Measurements from ENCODE around the gene LINC00305. TPM values are rescaled to one million over a fixed set of nuclear protein-coding genes. Genes with fewer than 3 reads are reported as not detected.

The LINC00305 gene
- total and polyA plus RNA-seq, 7 experiments from 2014 or later: not detected

- H3K4me3 Mint-ChIP-seq: no peak overlapping the region
- POLR2A ChIA-PET: no interaction called here
- no peaks in the 10 kb centered on the region for H3K36me3 ChIP-seq (ENCODE audit: control insufficient read depth in 2 of 3, insufficient read depth in 3 of 3, low read length in 3 of 3)
Observed at GRCh38 chr18:64083916-64084315, 65.0 kb downstream of the LINC00305 start.

GRCh38 chr18:64082513-64082912, 66.4 kb downstream of the LINC00305 start:
- Histone ChIP-seq H3K27me3 (ENCODE audit: control insufficient read depth in 2 of 2, insufficient read depth in 2 of 2, low read length in 2 of 2) (no peaks in the 10 kb centered on the region), H3K4me1 (ENCODE audit: control insufficient read depth in 2 of 2, insufficient read depth in 2 of 2, low read length in 2 of 2) (no peaks in the 10 kb centered on the region), H3K27ac (ENCODE audit: low read depth, low read length) (no peak overlapping the region), H3K36me3 (ENCODE audit: control insufficient read depth in 2 of 3, insufficient read depth in 3 of 3, low read length in 3 of 3) (no peaks in the 10 kb centered on the region), H3K9me3 (ENCODE audit: control insufficient read depth in 2 of 3, low read length in 3 of 3) (no peaks in the 10 kb centered on the region), H3K4me3 (ENCODE audit: low read length) (no peak overlapping the region)
- Mint-ChIP-seq H3K27me3 (peaks cover 0 to 15% (median 0%) of the 10 kb centered on the region in 5 donors), H3K4me1 (no peaks in the 10 kb centered on the region), H3K9me3 (peaks cover 0 to 4% (median 0%) of the 10 kb centered on the region in 11 donors), H3K36me3 (no peaks in the 10 kb centered on the region), H3K4me3 (no peak overlapping the region), H3K27ac (no peak overlapping the region)
- no peak for ATAC-seq
- DNase-seq: no peak
- intact Hi-C loops (cut with micrococcal nuclease): no loop called here
- ChIA-PET POLR2A (no interaction called here), CTCF (no interaction called here)

More at GRCh38 chr18:64083916-64084315, 65.0 kb downstream of the LINC00305 start:
- H3K9me3 ChIP-seq (ENCODE audit: control insufficient read depth in 2 of 3, low read length in 3 of 3): no peaks in the 10 kb centered on the region
- Mint-ChIP-seq H3K4me1 (no peaks in the 10 kb centered on the region), H3K9me3 (peaks cover 0 to 8% (median 0%) of the 10 kb centered on the region in 11 donors), H3K36me3 (no peaks in the 10 kb centered on the region), H3K27ac (no peak overlapping the region), H3K27me3 (peaks cover 0 to 22% (median 0%) of the 10 kb centered on the region in 5 donors)
- H3K4me1 ChIP-seq (ENCODE audit: control insufficient read depth in 2 of 2, insufficient read depth in 2 of 2, low read length in 2 of 2): no peaks in the 10 kb centered on the region
- H3K27ac ChIP-seq (ENCODE audit: low read depth, low read length): no peak overlapping the region
- ATAC-seq (no peak), DNase-seq (no peak)
- H3K4me3 ChIP-seq (ENCODE audit: low read length): no peak overlapping the region
- no peaks in the 10 kb centered on the region for H3K27me3 ChIP-seq (ENCODE audit: control insufficient read depth in 2 of 2, insufficient read depth in 2 of 2, low read length in 2 of 2)
- CTCF ChIA-PET: no interaction called here
- intact Hi-C loops (cut with micrococcal nuclease): no loop called here

GRCh38 chr18:64082054-64082453, 66.8 kb downstream of the LINC00305 start:
- Histone ChIP-seq H3K27me3 (ENCODE audit: control insufficient read depth in 2 of 2, insufficient read depth in 2 of 2, low read length in 2 of 2) (no peaks in the 10 kb centered on the region), H3K9me3 (ENCODE audit: control insufficient read depth in 2 of 3, low read length in 3 of 3) (no peaks in the 10 kb centered on the region), H3K4me3 (ENCODE audit: low read length) (no peak overlapping the region), H3K4me1 (ENCODE audit: control insufficient read depth in 2 of 2, insufficient read depth in 2 of 2, low read length in 2 of 2) (no peaks in the 10 kb centered on the region), H3K36me3 (ENCODE audit: control insufficient read depth in 2 of 3, insufficient read depth in 3 of 3, low read length in 3 of 3) (no peaks in the 10 kb centered on the region), H3K27ac (ENCODE audit: low read depth, low read length) (no peak overlapping the region)
- Mint-ChIP-seq H3K27ac (no peak overlapping the region), H3K27me3 (peaks cover 0 to 15% (median 0%) of the 10 kb centered on the region in 5 donors), H3K4me1 (no peaks in the 10 kb centered on the region), H3K9me3 (peaks cover 0 to 4% (median 0%) of the 10 kb centered on the region in 11 donors), H3K36me3 (no peaks in the 10 kb centered on the region), H3K4me3 (no peak overlapping the region)
- ChIA-PET CTCF (no interaction called here), POLR2A (no interaction called here)
- DNase-seq (no peak), ATAC-seq (no peak)
- intact Hi-C loops (cut with micrococcal nuclease): no loop called here

GRCh38 chr18:64073971-64074370, 74.9 kb downstream of the LINC00305 start:
- no peaks in the 10 kb centered on the region for H3K36me3 ChIP-seq (ENCODE audit: control insufficient read depth in 2 of 3, insufficient read depth in 3 of 3, low read length in 3 of 3)
- no peak overlapping the region for H3K4me3 Mint-ChIP-seq
- CTCF ChIA-PET: no interaction called here
- no peaks in the 10 kb centered on the region for H3K36me3 Mint-ChIP-seq
- peaks cover 0 to 13% (median 3%) of the 10 kb centered on the region in 11 donors for H3K9me3 Mint-ChIP-seq
- H3K4me1 Mint-ChIP-seq: no peaks in the 10 kb centered on the region
- no peak for DNase-seq
- no peak overlapping the region for H3K27ac Mint-ChIP-seq
- no peak overlapping the region for H3K4me3 ChIP-seq (ENCODE audit: low read length)
- H3K27me3 ChIP-seq (ENCODE audit: control insufficient read depth in 2 of 2, insufficient read depth in 2 of 2, low read length in 2 of 2): no peaks in the 10 kb centered on the region
- POLR2A ChIA-PET: no interaction called here
- no peak for ATAC-seq
- no peaks in the 10 kb centered on the region for H3K9me3 ChIP-seq (ENCODE audit: control insufficient read depth in 2 of 3, low read length in 3 of 3)
- H3K27me3 Mint-ChIP-seq: peaks cover 0 to 24% (median 5%) of the 10 kb centered on the region in 5 donors
- H3K27ac ChIP-seq (ENCODE audit: low read depth, low read length): no peak overlapping the region
- intact Hi-C loops (cut with micrococcal nuclease): no loop called here
- no peaks in the 10 kb centered on the region for H3K4me1 ChIP-seq (ENCODE audit: control insufficient read depth in 2 of 2, insufficient read depth in 2 of 2, low read length in 2 of 2)

DNA sequence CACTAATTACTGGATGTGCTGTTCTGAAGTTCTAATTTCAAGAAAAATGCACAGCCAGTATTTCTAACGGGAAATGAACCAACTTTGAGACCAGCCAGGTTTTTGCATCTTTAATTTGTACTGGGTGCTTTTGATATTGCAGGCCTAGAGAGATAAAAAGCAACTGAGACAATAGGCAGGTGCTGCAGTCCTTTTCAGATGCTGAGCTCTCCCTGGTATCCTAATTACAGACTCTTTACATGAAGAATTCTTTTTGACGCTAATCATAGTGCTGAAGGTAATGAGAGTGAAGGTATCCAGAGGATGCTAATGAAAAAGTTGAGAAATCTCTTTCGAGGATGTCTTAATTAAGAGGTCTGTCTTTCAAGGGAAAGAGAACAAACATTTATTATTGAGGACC, 93.9 kb downstream of the LINC00305 start:
- Histone ChIP-seq H3K36me3 (ENCODE audit: control insufficient read depth in 2 of 3, insufficient read depth in 3 of 3, low read length in 3 of 3) (no peaks in the 10 kb centered on the region), H3K27ac (ENCODE audit: low read depth, low read length) (no peak overlapping the region), H3K9me3 (ENCODE audit: control insufficient read depth in 2 of 3, low read length in 3 of 3) (no peaks in the 10 kb centered on the region), H3K27me3 (ENCODE audit: control insufficient read depth in 2 of 2, insufficient read depth in 2 of 2, low read length in 2 of 2) (no peaks in the 10 kb centered on the region), H3K4me1 (ENCODE audit: control insufficient read depth in 2 of 2, insufficient read depth in 2 of 2, low read length in 2 of 2) (no peaks in the 10 kb centered on the region), H3K4me3 (ENCODE audit: low read length) (no peak overlapping the region)
- Mint-ChIP-seq H3K36me3 (no peaks in the 10 kb centered on the region), H3K27me3 (peaks cover 0 to 6% (median 0%) of the 10 kb centered on the region in 5 donors), H3K4me1 (no peaks in the 10 kb centered on the region), H3K9me3 (peaks cover 0 to 10% (median 4%) of the 10 kb centered on the region in 11 donors), H3K4me3 (no peak overlapping the region), H3K27ac (no peak overlapping the region)
- ATAC-seq (no peak), DNase-seq (no peak)
- intact Hi-C loops (cut with micrococcal nuclease): no loop called here
- POLR2A ChIA-PET: no interaction called here
- CTCF ChIA-PET: no interaction called here

GRCh38 chr18:64053246-64053645, 95.6 kb downstream of the LINC00305 start:
- Mint-ChIP-seq H3K9me3 (peaks cover 0 to 4% (median 0%) of the 10 kb centered on the region in 11 donors), H3K4me3 (no peak overlapping the region), H3K27ac (no peak overlapping the region), H3K4me1 (no peaks in the 10 kb centered on the region), H3K36me3 (no peaks in the 10 kb centered on the region), H3K27me3 (peaks cover 0 to 5% (median 0%) of the 10 kb centered on the region in 5 donors)
- CTCF ChIA-PET: no interaction called here
- H3K27me3 ChIP-seq (ENCODE audit: control insufficient read depth in 2 of 2, insufficient read depth in 2 of 2, low read length in 2 of 2): no peaks in the 10 kb centered on the region
- POLR2A ChIA-PET: no interaction called here
- H3K36me3 ChIP-seq (ENCODE audit: control insufficient read depth in 2 of 3, insufficient read depth in 3 of 3, low read length in 3 of 3): no peaks in the 10 kb centered on the region
- DNase-seq (no peak), ATAC-seq (no peak)
- intact Hi-C loops (cut with micrococcal nuclease): no loop called here
- H3K4me3 ChIP-seq (ENCODE audit: low read length): no peak overlapping the region
- H3K27ac ChIP-seq (ENCODE audit: low read depth, low read length): no peak overlapping the region
- no peaks in the 10 kb centered on the region for H3K9me3 ChIP-seq (ENCODE audit: control insufficient read depth in 2 of 3, low read length in 3 of 3)
- H3K4me1 ChIP-seq (ENCODE audit: control insufficient read depth in 2 of 2, insufficient read depth in 2 of 2, low read length in 2 of 2): no peaks in the 10 kb centered on the region

- no peak overlapping the region for H3K27ac Mint-ChIP-seq
- CTCF ChIA-PET: no interaction called here
- intact Hi-C loops (cut with micrococcal nuclease): no loop called here
Observed at GRCh38 chr18:64052772-64053171, 96.1 kb downstream of the LINC00305 start.

More at GRCh38 chr18:64052772-64053171, 96.1 kb downstream of the LINC00305 start:
- Histone ChIP-seq H3K4me1 (ENCODE audit: control insufficient read depth in 2 of 2, insufficient read depth in 2 of 2, low read length in 2 of 2) (no peaks in the 10 kb centered on the region), H3K27me3 (ENCODE audit: control insufficient read depth in 2 of 2, insufficient read depth in 2 of 2, low read length in 2 of 2) (no peaks in the 10 kb centered on the region), H3K9me3 (ENCODE audit: control insufficient read depth in 2 of 3, low read length in 3 of 3) (no peaks in the 10 kb centered on the region), H3K36me3 (ENCODE audit: control insufficient read depth in 2 of 3, insufficient read depth in 3 of 3, low read length in 3 of 3) (no peaks in the 10 kb centered on the region), H3K27ac (ENCODE audit: low read depth, low read length) (no peak overlapping the region), H3K4me3 (ENCODE audit: low read length) (no peak overlapping the region)
- Mint-ChIP-seq H3K36me3 (no peaks in the 10 kb centered on the region), H3K4me1 (no peaks in the 10 kb centered on the region), H3K9me3 (peaks cover 0 to 2% (median 0%) of the 10 kb centered on the region in 11 donors), H3K4me3 (no peak overlapping the region), H3K27me3 (peaks cover 0 to 5% (median 0%) of the 10 kb centered on the region in 5 donors)
- no peak for DNase-seq
- no peak for ATAC-seq
- POLR2A ChIA-PET: no interaction called here
